Stomach (tissue), 9 donors: Measurements from ENCODE around the gene SYT14. TPM values are rescaled to one million over a fixed set of nuclear protein-coding genes. Genes with fewer than 3 reads are reported as not detected.

Experiments
- DNase-seq, 2 donors: peaks; one replicate each; pipeline versions ENCODE4 v3.0.0 to v3.0.0-alpha.2; 2013 to 2019
- H3K27ac ChIP-seq, 5 donors: fragments of 200-600 bp in 4 of 5; sonication (generic) in 4 of 5; one replicate each; pipeline ENCODE4 v1.5.1; 2013 to 2019; ENCODE audit warnings: mild to moderate bottlenecking in 1 of 5, moderate library complexity in 1 of 5
- H3K27me3 ChIP-seq, 3 donors: fragments of 200-600 bp; sonication (generic); one replicate each; pipeline ENCODE4 v1.5.1; 2017 to 2019; ENCODE audit warnings: mixed run types in 1 of 3
- H3K36me3 ChIP-seq, 4 donors: fragments of 200-600 bp; sonication (generic); 1 replicate in 3 of 4; 2 replicates in 1 of 4; pipeline ENCODE4 v1.5.1; 2016 to 2019
- H3K4me1 ChIP-seq, 4 donors: fragments of 200-600 bp; sonication (generic); one replicate each; pipeline ENCODE4 v1.5.1; 2016 to 2019
- H3K4me3 ChIP-seq, 4 donors: fragments of 200-600 bp; sonication (generic) in 3 of 4; one replicate each; pipeline ENCODE4 v1.5.1; 2016 to 2019; ENCODE audit warnings: mild to moderate bottlenecking in 1 of 4
- H3K9me3 ChIP-seq, 4 donors: fragments of 200-600 bp; sonication (generic); one replicate each; pipeline ENCODE4 v1.5.1; 2016 to 2019
- CTCF ChIP-seq, 7 experiments: fragments of 450-650 bp in 4 of 7; fragments of 200-600 bp in 3 of 7; sonication (generic) in 3 of 7; IDR thresholded peaks; one replicate each; pipeline ENCODE4 v1.5.1; 2016 to 2019; ENCODE audit warnings: antibody characterized with exemption in 7 of 7, control low read depth in 2 of 7, mild to moderate bottlenecking in 1 of 7
- EP300 ChIP-seq: sonication (generic); formaldehyde crosslinking; IDR thresholded peaks from one replicate; pipeline ENCODE4 v1.6.1; 2017; ENCODE audit warnings: antibody characterized with exemption
- POLR2A ChIP-seq, 4 donors: fragments of 450-650 bp; IDR thresholded peaks; one replicate each; pipeline ENCODE4 v1.6.1; 2016; ENCODE audit warnings: antibody characterized with exemption in 4 of 4, control low read depth in 2 of 4, mild to moderate bottlenecking in 1 of 4, moderate library complexity in 1 of 4
- POLR2AphosphoS5 ChIP-seq, 3 donors: sonication (generic); formaldehyde crosslinking; IDR thresholded peaks; one replicate each; pipeline ENCODE4 v1.6.1; 2016; ENCODE audit warnings: antibody characterized with exemption in 3 of 3
- WGBS, 5 donors: extraction: QIAGEN DNeasy Blood & Tissue Kit in 3 of 5; methylation state at CpG; one replicate each; pipeline versions ENCODE4 v1.1.5 to v1.1.7; 2013 to 2018; 5-methylcytosine and 5-hydroxymethylcytosine counted together
- intact Hi-C: fragments of 100-400 bp; cut with DNase I; formaldehyde crosslinking; loops from one replicate; pipeline ENCODE4 v1.15.1; 2023; ENCODE audit warnings: low total_unique reads
- polyA plus RNA-seq, 3 donors: library from polyadenylated mRNA; stranded (reverse); fragments of 200-250 nt; gene quantifications; one replicate each; pipeline ENCODE4 v1.2.3, GENCODE V29; 2013
- total RNA-seq, 5 donors: library from RNA; depleted of rRNA; stranded (reverse); fragments of >200 nt; gene quantifications; one replicate each; pipeline versions ENCODE4 v1.1.0 to v1.2.3, GENCODE V29; 2014 to 2016
- donor health status: healthy with polysubstance abuse.
- donor health status: Bipolar disorder and iron deficiency.
- donor health status: healthy.

The SYT14 gene
- total and polyA plus RNA-seq, 8 donors: 0.03 to 1.1 (median 0.10) TPM; not detected in 4

GRCh38 chr1:209999005-209999404 is 61.0 kb downstream of the SYT14 start:
- TF ChIP-seq POLR2AphosphoS5 (IDR thresholded peaks at IDR 0.05): no peak
- DNase-seq: no peak
- no peak overlapping the region for H3K27ac ChIP-seq
- H3K9me3 ChIP-seq: no peaks in the 10 kb centered on the region
- H3K4me1 ChIP-seq: no peaks in the 10 kb centered on the region
- H3K27me3 ChIP-seq: no peaks in the 10 kb centered on the region
- no peak overlapping the region for H3K4me3 ChIP-seq
- no peaks in the 10 kb centered on the region for H3K36me3 ChIP-seq
- 26 to 43% (median 35%) methylated on average over 1 of the region's 1 CpG for WGBS, 5 donors
- intact Hi-C loops: no loop called here

GRCh38 chr1:210001751-210002150 is 63.7 kb downstream of the SYT14 start:
- Histone ChIP-seq H3K4me3 (no peak overlapping the region), H3K27me3 (no peaks in the 10 kb centered on the region), H3K27ac (no peak overlapping the region), H3K36me3 (no peaks in the 10 kb centered on the region), H3K4me1 (no peaks in the 10 kb centered on the region), H3K9me3 (no peaks in the 10 kb centered on the region)
- WGBS, 5 donors: 61 to 78% (median 66%) methylated on average over 3 of the region's 3 CpGs
- DNase-seq: no peak
- intact Hi-C loops: no loop called here
- TF ChIP-seq EP300: no peak
- no peak for TF ChIP-seq POLR2A (IDR thresholded peaks at IDR 0.05)
- TF ChIP-seq POLR2AphosphoS5 (IDR thresholded peaks at IDR 0.05): no peak
- no peak for TF ChIP-seq CTCF (IDR thresholded peaks at IDR 0.05)

- Histone ChIP-seq H3K36me3 (no peaks in the 10 kb centered on the region), H3K27ac (no peak overlapping the region), H3K4me1 (no peaks in the 10 kb centered on the region), H3K9me3 (no peaks in the 10 kb centered on the region), H3K4me3 (no peak overlapping the region), H3K27me3 (no peaks in the 10 kb centered on the region)
- WGBS, 5 donors: 89 to 96% (median 93%) methylated on average over 1 of the region's 1 CpG
- intact Hi-C loops: no loop called here
- no peak for DNase-seq
- TF ChIP-seq EP300 (no peak), CTCF (IDR thresholded peaks at IDR 0.05) (no peak), POLR2AphosphoS5 (IDR thresholded peaks at IDR 0.05) (no peak), POLR2A (IDR thresholded peaks at IDR 0.05) (no peak)
Measured at GRCh38 chr1:210003501-210003900, 65.5 kb downstream of the SYT14 start.

- no peaks in the 10 kb centered on the region for H3K4me1 ChIP-seq
- H3K36me3 ChIP-seq: no peaks in the 10 kb centered on the region
- H3K27me3 ChIP-seq: no peaks in the 10 kb centered on the region
- H3K9me3 ChIP-seq: no peaks in the 10 kb centered on the region
- H3K27ac ChIP-seq: no peak overlapping the region
- no peak for DNase-seq
- intact Hi-C loops: no loop called here
- TF ChIP-seq POLR2AphosphoS5 (IDR thresholded peaks at IDR 0.05) (no peak), POLR2A (IDR thresholded peaks at IDR 0.05) (no peak), CTCF (IDR thresholded peaks at IDR 0.05) (no peak), EP300 (no peak)
- whole genome bisulfite sequencing, 5 donors: 68 to 84% (median 76%) methylated on average over 2 of the region's 2 CpGs
- H3K4me3 ChIP-seq: no peak overlapping the region
Measured at GRCh38 chr1:210010161-210010560, 72.1 kb downstream of the SYT14 start.

GRCh38 chr1:210021145-210021860 is 83.3 kb downstream of the SYT14 start:
- Histone ChIP-seq H3K4me1 (no peaks in the 10 kb centered on the region), H3K27ac (no peak overlapping the region), H3K36me3 (no peaks in the 10 kb centered on the region), H3K27me3 (no peaks in the 10 kb centered on the region), H3K9me3 (no peaks in the 10 kb centered on the region), H3K4me3 (no peak overlapping the region)
- DNase-seq: no peak
- 83 to 92% (median 88%) methylated on average over 4 of the region's 4 CpGs for WGBS, 5 donors
- no peak for TF ChIP-seq POLR2AphosphoS5 (IDR thresholded peaks at IDR 0.05)
- no peak for TF ChIP-seq CTCF (IDR thresholded peaks at IDR 0.05)
- intact Hi-C loops: no loop called here
